NCI-H1105 (cell line): ENCODE data around the gene CLEC1B.
"Not testable (repeated sequence)": the region's sequence is repeated elsewhere in the genome, so short reads cannot be mapped to it uniquely, and the experiment has no call there.

Source experiments
- DNase-seq: peaks from one replicate; lab custom pipeline; 2025; lab: John Stamatoyannopoulos, UW

CLEC1B gene

DNA sequence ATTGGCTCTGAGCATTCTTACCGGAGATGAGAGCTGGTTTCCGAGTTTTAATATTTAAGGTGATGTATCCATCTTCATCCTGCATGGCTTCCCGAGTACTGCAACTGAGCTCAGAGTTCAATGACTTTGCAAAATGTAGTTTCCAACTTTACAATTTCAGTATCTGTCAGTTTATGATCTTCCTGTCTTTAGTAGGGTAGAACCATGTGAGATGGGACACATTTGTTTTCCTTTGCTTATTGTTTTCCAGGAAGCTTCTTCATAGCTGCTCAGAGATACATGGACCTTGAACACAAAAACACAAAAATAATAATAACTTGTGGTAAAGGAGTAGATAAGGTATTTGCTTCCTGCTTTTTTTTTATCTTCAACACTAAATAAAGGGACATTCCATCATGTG, at the start of gene CLEC1B:
CLEC1B (minus strand) TSS at position 106 of the 400 bp plus-strand sequence; CDS start at position 85, 21 bp downstream.
- DNase-seq: no peak

DNA sequence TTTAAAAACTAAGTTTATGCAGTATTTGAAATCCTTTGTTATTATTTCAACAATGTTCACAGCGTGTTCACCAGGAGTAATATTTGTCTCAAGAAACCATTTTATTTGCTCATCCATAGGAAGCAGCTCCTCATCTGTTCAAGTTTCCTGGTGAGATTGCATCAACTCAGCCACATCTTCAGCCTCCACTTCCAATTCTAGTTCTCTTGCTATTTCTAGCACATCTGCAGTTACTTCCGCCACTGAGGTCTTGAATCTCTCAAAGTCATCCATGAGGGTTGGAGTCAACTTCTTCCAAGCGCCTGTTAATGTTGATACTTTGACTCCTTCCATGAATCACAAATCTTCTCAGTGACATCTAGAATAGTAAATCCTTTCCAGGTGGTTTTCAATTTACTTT, 49.6 kb upstream of the CLEC1B start:
- no peak for DNase-seq

DNA sequence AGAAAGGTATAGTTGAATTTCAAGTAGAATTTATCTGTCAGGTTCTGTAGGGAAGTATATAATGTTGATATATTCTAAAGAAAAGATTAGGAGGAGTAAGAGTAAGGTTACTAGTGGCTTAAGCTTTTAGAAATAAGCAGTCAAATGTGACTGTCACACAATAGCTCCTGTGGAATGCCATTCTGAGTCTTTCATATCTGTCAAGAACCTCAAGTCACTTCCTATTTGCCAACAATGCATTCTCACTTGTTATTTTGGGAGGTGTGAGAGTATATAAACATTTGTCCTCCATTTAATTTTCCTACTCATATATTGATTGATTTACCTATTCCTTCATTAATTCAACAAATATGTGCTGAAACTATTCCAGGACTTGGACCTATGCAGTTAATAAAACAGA, 43.2 kb upstream of the CLEC1B start:
- no peak for DNase-seq

DNA sequence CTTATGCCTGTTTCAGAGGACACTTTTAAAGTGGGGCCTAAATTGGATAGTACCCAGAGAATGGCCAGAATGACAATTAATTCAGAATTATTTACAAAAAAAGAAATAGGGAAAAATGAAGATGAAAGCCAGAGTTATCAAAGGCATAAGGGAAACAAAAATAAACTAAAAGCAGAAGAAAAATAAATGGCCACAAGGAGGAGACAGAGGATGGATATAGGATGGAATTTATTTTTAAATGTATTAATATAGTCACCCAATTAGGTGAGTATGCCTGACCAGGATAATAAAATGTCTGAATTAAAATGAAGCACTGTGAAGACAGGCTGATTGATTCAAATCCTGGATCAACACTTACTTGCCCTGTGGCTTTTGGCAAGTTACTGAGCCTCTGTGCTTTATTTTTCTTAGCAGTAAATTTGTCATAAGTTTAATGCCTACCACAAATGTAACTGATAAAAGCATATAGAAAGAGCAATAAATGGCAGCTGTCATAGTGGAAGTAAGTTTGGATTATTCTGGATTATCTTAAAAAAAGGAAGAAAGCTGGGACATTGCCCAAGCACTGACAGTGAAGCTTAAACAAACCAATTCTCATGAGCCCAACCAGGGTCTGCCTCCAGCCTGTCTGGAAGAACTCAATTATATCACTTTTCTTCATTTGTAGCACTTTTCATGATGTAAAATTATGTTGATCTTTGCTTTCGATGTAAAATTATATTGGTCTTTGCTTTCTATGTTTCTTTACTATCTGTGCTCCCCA, 35.0 kb upstream of the CLEC1B start:
- DNase-seq: no peak

DNA sequence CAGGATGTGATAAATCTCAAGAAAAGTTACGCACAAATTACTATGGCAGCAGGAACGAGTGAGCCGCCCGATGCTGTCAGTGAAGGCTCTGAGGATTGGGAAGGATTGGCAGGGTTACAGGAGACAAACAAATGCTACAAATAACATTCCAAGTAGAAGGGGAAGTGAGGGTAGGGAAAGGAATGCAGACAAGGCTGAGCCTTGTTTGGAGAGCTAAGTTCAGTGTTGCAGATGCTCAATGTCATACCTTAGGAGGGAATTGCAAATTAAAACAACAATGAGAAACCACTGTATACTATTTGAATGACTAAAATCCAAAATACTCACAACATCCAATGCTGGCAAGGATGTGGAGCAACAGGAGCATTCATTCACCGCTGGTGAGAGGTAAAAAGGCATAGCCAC, 32.9 kb upstream of the CLEC1B start:
- DNase-seq: no peak

DNA sequence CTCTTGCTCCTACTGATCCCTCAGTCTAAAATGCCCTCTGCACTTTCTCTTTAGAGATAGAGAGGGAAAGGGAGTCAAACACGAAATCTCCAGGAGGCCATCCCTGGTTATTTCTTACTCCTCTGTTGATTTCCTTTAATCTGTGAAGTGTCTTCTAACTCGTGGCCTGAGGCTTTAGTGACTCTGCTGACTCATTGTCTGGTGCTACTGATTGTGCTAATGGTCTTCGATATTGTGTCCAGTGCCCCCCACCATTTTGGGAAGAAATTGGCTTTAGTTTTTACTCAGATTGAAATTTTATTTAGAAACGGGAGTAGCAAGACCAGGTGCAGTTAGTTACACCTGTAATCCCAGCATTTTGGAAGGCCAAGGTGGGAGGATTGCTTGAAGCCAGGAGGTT, 32.4 kb upstream of the CLEC1B start:
- DNase-seq: no peak

DNA sequence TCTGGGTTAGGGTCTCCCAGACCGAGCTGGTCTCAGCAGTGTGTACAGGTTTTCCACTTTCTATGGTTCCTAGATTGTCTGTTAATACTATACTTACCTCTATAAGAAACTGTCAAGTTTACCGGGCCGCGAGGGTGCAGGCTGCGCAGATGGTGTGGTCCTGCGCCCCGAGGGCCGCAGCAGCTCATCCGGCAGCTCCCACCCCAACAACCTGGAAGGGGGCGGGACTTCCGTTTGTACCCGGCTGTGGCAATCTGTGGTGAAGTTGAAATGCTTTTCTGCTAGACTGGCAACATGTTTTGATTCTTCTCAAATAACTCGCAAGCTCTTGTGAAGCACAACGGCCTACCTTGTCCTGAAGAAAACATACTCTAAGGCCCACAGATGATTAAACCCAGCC, 31.5 kb upstream of the CLEC1B start, which contains the start of gene CLEC9A:
CLEC9A (plus strand) TSS at position 237 of the 400 bp plus-strand sequence. CDS start 22,006 bp downstream, outside the sequence.
- no peak for DNase-seq

DNA sequence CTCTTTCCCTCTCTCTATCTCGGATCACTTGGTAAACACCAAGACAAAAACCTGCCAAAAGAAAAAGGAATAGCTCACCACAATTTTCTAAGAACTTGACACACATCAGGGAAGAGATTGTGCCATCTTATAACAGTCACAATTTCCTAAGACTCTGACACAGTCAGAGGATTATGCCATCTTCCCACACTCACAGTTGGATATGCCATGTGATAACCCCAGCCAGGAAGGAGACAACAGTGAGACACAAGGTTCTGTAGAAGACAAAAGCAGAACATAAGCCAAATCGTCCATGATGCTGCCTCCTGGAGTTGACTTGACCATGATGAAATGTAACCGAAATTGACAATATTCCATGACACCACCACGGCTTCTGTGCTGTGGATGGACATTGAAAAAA, 28.8 kb upstream of the CLEC1B start:
- DNase-seq: no peak

DNA sequence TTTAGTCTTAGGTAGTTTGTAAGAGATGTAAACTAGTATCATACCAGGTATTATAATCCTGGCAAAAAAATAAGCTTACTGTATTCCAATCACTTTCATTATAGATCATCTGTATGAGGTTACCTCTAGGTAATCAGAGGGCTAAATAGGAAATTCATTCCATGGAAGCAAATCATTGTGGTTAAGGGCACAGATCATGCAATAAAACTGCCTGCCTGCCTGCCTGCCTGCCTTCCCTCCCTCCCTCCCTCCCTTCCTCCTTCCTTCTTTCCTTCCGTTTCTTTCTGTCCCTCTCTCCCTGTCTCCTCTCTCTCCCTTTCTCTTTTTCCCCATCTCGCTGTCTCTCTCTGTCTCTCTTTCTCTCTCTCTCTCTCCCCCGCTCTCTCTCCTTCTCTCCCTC, 28.4 kb upstream of the CLEC1B start:
- DNase-seq: no peak

DNA sequence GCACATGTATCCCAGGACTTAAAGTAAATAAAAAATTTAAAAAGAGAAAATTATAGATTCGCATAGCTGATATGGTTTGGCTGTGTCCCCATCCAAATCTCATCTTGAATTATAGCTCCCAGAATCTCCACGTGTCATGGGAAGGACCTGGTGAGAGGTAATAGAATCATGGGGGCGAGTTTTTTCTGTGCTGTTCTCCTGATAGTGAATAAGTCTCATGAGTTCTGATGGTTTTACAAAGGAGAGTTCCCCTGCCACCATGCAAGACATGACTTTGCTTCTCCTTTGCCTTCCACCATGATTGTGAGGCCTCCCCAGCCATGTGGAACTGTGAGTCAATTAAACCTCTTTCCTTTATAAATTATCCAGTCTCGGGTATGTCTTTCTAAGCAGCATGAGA, 27.7 kb upstream of the CLEC1B start:
- not testable (repeated sequence) for DNase-seq

DNA sequence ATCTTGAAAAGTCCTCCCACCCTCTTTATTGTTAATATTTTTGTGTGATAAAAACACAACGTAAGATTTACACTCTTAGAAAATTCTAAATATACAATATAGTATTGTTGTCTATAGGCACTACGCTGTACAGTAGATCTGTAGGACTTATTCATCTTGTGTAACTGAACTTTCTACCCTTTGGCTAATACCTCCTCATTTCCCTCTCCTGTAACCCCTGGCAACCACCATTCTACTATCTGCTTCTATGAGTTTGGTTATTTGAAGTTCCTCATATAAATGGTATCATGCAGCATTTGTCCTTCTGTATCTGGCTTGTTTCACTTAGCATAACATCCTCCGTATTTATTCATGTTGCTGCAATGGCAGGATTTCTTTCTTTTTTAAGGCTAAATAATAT, 26.3 kb upstream of the CLEC1B start:
- DNase-seq: no peak

DNA sequence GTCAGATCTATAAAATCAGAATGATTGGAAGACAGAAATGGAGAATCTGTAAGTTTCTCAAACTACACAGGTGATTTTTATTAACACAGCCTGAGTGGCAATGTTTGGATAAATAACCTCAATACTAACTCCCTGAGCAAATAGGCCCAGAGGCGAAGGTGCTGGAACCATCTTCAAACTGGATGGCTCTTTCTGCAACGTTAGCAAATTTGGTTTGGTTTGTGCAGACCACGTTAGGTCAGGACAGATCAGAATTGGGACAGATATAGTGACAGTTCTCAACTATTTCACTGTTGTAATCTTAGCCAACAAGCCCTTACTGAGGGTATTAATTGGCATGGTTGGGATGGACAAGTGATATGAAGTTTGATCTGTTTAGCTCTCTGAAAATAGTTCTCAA, 22.4 kb upstream of the CLEC1B start:
- no peak for DNase-seq

DNA sequence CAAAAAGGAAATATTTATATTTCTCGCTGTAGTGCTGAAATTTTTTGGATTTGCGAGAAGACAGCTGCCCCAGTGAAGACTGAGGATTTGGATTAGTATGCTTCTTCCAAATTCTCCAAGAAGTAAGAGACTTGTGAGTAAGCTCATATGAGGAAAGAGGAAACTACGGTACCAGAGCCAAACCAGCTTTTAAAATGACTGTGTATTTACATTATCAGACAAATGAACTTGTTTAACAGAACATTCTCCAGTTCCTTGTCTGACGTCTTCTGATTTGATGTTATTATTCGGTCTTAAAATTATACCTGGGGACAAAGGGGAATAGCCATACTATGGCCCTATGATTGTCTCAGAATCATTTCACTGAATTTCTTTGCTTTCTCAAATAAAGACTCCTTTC, 19.5 kb upstream of the CLEC1B start:
- no peak for DNase-seq

DNA sequence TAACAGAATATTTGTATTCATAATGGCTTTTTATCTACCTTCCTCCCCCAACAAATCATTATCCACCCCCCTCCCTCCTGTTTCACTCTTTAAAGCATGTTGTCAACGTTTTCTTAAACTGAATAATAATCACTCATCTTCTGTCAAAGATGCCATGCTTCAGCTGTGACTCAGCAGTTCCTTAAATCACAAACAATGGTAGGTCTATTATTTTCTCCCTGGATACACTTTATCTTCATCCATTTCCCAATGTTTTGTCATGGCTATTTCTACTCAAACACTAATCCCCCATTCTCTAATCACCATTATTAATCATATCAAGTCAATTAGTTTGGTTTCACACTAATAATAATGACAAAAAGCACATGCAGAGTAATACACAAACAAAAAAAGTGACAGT, 18.0 kb upstream of the CLEC1B start:
- DNase-seq: no peak

DNA sequence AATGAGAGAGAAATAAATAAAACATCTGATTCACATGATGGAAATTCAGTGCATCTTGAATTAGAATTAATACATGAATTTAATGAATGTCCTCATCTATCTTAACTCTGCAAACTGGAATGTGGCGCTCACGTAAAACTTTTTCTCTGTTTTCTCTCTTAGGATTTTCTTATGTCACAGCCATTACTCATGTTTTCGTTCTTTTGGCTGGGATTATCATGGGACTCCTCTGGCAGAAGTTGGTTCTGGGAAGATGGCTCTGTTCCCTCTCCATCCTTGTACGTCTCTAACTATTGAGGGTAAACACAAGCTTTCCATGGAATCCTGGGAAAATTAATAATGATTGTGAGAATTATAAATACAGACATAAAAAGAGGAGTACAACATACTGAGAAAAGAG, 16.5 kb upstream of the CLEC1B start:
- DNase-seq: no peak

DNA sequence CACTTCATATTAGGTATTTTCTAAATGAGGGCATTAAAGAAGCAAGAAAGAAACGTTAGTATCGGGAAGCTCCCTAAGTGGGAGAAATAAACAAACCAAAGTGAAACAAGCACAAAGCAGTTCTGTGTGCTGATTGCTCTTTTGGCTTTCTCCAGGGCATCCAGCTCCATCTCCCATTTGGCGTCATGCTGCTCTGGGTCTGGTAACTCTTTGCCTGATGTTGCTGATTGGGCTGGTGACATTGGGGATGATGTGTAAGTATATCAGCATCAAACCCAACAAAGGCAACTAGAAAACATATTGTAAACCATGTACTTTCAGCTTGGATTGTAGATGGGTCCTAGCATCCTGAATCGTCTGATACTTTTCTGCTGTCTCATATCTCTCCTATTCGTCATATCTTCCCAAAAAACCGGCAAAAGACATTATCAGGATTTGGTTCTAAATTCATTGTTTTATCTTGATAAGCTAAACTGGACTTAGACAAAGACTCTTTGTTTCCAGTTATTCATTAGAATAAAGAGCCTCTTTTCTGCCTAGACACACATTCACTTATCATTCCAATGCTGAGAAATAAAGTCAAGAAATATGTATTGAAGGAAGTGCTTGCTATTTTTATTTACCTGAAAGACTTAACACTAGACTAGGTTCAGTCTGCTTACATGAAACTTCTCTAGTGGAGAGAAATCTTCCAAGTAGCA, 13.9 kb upstream of the CLEC1B start:
- DNase-seq: no peak

DNA sequence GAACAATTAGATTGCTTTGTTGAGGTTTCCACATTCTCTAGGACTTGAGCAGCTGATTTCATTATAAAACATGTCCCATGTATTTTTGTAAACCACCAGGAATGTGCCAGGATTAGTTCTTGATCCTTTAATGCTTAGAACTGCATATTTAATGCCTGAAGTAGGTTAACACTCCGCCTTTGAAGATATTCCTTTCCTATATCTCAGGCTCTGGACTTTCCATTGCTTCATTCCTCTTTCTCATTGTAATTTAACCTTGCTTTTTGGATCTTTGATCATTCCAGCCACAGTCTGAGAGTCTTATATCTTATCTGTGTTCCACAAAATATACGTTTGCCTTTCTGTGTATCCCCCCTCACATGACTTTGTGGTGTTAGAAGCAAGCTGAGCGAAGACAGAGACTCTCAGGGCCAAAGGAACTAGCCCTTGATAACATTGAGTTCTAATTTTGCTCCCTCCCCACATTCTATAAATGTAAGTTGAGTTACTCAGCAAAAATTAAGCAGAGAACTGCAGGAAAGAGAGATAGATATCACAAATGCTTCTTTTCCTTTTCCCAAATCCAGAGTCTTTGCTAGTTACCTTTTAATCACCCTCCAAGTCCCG, 2.4 kb upstream of the CLEC1B start:
- no peak for DNase-seq

DNA sequence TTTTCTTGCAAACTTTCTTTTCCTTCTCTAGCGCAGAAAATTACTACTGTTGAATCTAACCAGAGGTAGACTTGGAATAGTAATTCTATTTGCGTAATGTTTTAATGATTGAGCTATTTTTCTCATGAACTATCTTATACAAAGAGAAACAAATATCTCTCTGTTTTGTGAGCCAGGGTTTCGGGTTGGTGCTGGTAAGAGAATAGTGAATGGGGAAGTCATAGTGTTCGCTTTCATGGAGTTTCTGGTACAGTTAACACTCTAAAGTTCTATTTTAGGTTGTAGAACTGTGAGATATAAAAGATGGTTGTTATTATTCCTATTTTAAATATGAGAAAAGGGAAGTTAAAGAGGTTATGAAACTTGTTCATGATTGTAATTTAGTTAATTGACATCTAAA, 6.6 kb downstream of the CLEC1B start:
- no peak for DNase-seq

DNA sequence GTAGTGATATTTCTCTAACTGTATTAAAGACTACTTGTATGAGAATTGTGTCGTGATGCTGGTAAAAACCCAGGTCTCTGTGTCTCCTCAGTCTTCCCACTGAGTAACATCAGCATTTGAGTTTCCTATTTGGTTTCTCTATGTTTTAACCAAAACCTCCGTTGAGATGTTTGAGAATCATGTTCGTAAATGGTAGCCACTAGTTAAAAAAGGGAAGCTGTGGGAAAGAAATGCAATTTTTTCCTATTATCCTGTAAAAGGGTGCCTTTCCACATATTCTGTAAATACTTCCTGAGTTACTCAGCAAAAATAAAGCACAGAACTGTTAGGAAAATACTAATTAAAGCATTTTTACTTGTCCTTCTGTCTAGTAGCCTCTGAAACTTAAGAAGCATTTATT, 7.0 kb downstream of the CLEC1B start:
- no peak for DNase-seq

DNA sequence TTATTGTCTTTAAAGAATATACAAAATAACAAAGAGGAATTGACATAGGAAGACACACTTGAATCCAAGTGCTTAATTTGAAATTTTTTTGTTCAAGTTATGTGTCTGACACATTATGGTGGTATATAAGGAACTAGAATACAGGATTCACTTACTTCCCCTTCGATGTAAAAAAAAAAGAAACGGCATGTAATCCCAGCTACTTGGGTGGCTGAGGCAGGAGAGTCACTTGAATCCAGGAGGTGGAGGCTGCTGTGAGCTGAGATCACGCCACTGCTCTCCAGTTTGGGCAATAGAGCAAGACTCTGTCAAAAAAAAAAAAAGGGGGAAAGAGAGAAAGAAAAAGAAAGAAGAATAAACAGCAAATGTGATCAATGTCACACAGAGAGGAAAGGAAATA, 18.8 kb downstream of the CLEC1B start:
- no peak for DNase-seq

DNA sequence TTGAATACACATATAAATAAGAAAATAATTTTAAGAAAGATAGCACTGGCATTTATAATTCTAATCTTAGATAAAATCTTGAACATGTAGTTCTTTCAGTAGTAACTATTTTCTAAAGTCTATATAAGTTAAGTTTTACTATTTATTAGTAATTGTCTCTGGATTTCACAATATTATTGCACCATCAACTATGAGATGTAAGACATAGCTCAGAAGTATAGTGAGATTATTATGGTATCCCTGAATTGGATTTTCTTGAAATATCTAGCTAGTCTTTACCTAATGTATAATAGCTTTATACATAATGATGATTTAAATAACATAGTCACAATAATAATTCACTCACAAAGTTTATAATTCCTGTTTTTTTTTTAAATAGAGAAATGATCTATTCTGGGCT, 21.0 kb downstream of the CLEC1B start:
- no peak for DNase-seq

DNA sequence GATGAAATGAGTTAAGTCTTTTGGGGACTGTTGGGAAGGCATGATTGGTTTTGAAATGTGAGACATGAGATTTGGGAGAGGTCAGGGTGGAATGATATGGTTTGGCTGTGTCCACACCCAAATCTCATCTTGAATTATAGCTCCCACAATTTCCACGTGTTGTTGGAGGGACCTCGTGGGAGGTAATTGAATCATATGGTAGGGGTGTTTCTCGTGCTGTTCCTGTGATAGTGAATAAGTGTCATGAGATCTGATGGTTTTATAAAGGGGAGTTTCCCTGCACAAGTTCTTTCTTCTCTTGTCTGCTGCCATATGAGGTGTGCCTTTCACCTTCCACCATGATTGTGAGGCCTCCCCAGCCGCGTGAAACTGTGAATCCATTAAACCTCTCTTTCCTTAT, 22.3 kb downstream of the CLEC1B start:
- not testable (repeated sequence) for DNase-seq

DNA sequence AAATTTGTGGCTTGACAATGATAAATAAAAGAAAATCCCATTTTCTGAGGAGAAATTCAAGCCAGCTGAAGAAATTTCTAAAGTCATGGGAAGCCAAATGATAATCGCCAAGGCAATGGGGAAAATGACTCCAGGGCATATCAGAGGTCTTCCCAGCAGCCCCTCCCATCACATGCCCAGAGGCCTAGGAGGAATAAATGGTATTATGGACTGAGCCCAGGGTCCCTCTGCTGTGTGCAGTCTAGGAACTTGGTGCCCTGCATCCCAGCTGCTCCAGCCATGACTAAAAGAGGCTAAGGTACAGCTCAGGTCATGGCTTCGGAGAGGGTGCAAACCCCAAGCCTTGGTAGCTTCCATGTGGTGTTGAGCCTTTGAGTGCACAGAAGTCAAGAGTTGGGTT, 23.3 kb downstream of the CLEC1B start:
- no peak for DNase-seq
